ENCODE data around the gene JAG1. TPM values are rescaled to one million over a fixed set of nuclear protein-coding genes. Genes with fewer than 3 reads are reported as not detected.

Gene JAG1
- polyA plus RNA-seq, 3 donors = 0.70 to 6.8 (median 0.85) TPM

DNA sequence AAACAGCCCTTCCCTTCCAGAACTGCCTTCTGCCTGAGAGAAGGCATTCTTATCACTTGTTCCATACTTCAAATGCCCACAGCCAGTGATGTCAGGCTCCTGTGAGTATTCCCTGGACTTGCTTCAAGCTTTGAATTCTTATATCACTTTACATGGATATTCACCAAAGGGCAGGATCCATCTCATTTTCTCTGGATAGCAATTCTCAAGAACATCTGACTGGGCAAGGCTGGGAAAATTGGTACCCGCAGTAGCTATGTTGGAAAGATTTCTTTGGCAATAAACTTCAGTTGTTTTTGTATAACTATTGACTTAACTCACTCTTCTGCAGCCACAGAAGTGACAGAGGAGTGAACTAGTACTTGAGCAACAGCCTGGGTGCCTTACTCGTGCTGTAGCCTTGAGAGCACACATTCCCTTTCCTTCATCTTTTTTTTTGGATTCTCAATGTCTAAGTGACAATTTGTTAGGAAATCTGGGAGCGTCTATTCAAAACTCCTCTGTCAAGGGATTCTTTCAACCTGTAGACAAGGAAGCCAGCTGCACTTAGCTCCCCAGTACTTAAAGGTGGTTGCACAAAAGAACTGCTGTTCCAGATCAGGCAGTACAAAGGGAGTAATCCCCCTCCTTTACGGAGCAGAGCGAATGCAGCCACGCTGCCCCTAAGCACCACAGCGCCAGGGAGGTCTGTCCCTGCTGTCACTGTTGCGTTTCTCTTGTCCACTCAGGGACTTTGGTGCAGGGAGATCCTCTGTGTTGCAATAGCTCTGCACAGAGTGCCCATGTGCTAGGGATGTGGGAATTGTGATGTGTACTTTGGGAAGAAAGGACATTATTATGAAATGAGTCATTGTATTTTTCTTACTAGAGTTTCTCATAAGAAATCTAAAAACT is 69.6 kb downstream of the JAG1 start:
- Mint-ChIP-seq H3K4me3 (no peak overlapping the region), H3K9me3 (no peaks in the 10 kb centered on the region), H3K36me3 (peaks cover 49 to 50% of the 10 kb centered on the region in 2 donors), H3K4me1 (no peaks in the 10 kb centered on the region), H3K27me3 (ENCODE audit: low read depth in 3 of 3) (no peaks in the 10 kb centered on the region), H3K27ac (no peak overlapping the region)
- Histone ChIP-seq H3K79me2 (ENCODE audit: insufficient read depth, low read length) (no peaks in the 10 kb centered on the region), H3K9ac (ENCODE audit: insufficient read depth, low read length, poor library complexity, severe bottlenecking) (no peak overlapping the region), H3K36me3 (replicated peaks in 1 of 2; ENCODE audit: control insufficient read depth in 1 of 2, insufficient read depth in 2 of 2, low read length in 2 of 2) (peaks cover 3 to 58% of the 10 kb centered on the region in 2 donors), H3K4me3 (replicated peaks in 1 of 3; ENCODE audit: low read depth in 2 of 3, low read length in 3 of 3) (no peak overlapping the region), H3K9me3 (replicated peaks in 1 of 2; ENCODE audit: control insufficient read depth in 1 of 2, insufficient read depth in 1 of 2, low read length in 2 of 2) (no peaks in the 10 kb centered on the region), H2AFZ (ENCODE audit: insufficient read depth, low read depth, low read length, poor library complexity, severe bottlenecking) (no peak overlapping the region), H3K4me1 (ENCODE audit: control insufficient read depth in 1 of 2, insufficient read depth in 2 of 2, low read length in 2 of 2) (no peaks in the 10 kb centered on the region), H4K20me1 (ENCODE audit: insufficient read depth, low read length) (no peaks in the 10 kb centered on the region), H3K27me3 (ENCODE audit: control insufficient read depth in 2 of 2, insufficient read depth in 2 of 2, low read length in 2 of 2) (no peaks in the 10 kb centered on the region), H3K27ac (ENCODE audit: low read depth in 1 of 2, low read length in 2 of 2) (no peak overlapping the region), H3K4me2 (replicated peaks; ENCODE audit: extremely low read depth, low read length, poor library complexity, severe bottlenecking) (no peak overlapping the region)
- intact Hi-C loops (cut with micrococcal nuclease) = no loop called here
- TF ChIP-seq CTCF (IDR thresholded peaks at IDR 0.05) = no peak
- 97% methylated on average over 6 of the region's 8 CpGs for WGBS (ENCODE audit: insufficient coverage)
- no peak for DNase-seq

DNA sequence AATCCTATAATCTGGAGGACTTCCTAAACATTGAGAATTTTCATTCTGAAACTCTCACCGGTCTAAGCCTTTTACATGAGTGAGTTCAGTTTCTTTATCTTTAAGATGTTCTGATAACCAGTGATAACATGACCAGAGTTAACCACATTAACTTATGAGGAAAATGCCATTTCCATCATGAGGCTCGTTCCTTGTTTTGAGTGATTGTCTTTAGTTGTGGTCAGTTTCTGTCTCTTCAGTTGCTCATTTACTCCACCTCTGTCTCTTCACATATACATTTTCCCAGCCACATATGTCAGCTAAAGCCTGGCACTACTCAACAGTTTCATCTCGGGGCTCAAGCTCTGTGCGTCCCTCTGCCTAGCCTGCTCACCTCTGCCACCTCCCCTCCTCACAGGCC is 70.4 kb downstream of the JAG1 start:
- Mint-ChIP-seq H3K4me3 (no peak overlapping the region), H3K36me3 (peaks cover 50 to 53% of the 10 kb centered on the region in 2 donors), H3K27me3 (ENCODE audit: low read depth in 3 of 3) (no peaks in the 10 kb centered on the region), H3K27ac (no peak overlapping the region), H3K4me1 (no peaks in the 10 kb centered on the region), H3K9me3 (no peaks in the 10 kb centered on the region)
- Histone ChIP-seq H3K4me2 (replicated peaks; ENCODE audit: extremely low read depth, low read length, poor library complexity, severe bottlenecking) (no peak overlapping the region), H4K20me1 (ENCODE audit: insufficient read depth, low read length) (no peaks in the 10 kb centered on the region), H3K4me3 (replicated peaks in 1 of 3; ENCODE audit: low read depth in 2 of 3, low read length in 3 of 3) (no peak overlapping the region), H2AFZ (ENCODE audit: insufficient read depth, low read depth, low read length, poor library complexity, severe bottlenecking) (no peak overlapping the region), H3K27ac (ENCODE audit: low read depth in 1 of 2, low read length in 2 of 2) (no peak overlapping the region), H3K27me3 (ENCODE audit: control insufficient read depth in 2 of 2, insufficient read depth in 2 of 2, low read length in 2 of 2) (no peaks in the 10 kb centered on the region), H3K79me2 (ENCODE audit: insufficient read depth, low read length) (no peaks in the 10 kb centered on the region), H3K4me1 (ENCODE audit: control insufficient read depth in 1 of 2, insufficient read depth in 2 of 2, low read length in 2 of 2) (no peaks in the 10 kb centered on the region), H3K9me3 (replicated peaks in 1 of 2; ENCODE audit: control insufficient read depth in 1 of 2, insufficient read depth in 1 of 2, low read length in 2 of 2) (no peaks in the 10 kb centered on the region), H3K9ac (ENCODE audit: insufficient read depth, low read length, poor library complexity, severe bottlenecking) (no peak overlapping the region), H3K36me3 (replicated peaks in 1 of 2; ENCODE audit: control insufficient read depth in 1 of 2, insufficient read depth in 2 of 2, low read length in 2 of 2) (peaks cover 3 to 56% of the 10 kb centered on the region in 2 donors)
- DNase-seq = no peak
- WGBS (ENCODE audit: insufficient coverage) = 100% methylated on average over 2 of the region's 4 CpGs
- TF ChIP-seq CTCF (IDR thresholded peaks at IDR 0.05) = no peak
- intact Hi-C loops (cut with micrococcal nuclease) = no loop called here
